ENCODE data around the gene OR1L6.

Gene OR1L6

GRCh38 chr9:122789256-122790046 is 47.3 kb downstream of the OR1L6 start:
- no peaks in the 10 kb centered on the region for H3K27me3 ChIP-seq (ENCODE audit: insufficient read depth, low read length, poor library complexity)

GRCh38 chr9:122791872-122792669 is 50.0 kb downstream of the OR1L6 start:
- H3K36me3 ChIP-seq (ENCODE audit: insufficient read depth, low read length): no peaks in the 10 kb centered on the region
- no peak overlapping the region for H3K4me2 ChIP-seq (ENCODE audit: insufficient read depth, low read length)
- no peaks in the 10 kb centered on the region for H4K20me1 ChIP-seq (ENCODE audit: insufficient read depth, low read length)
- no peak for DNase-seq
- no peak overlapping the region for H3K27ac ChIP-seq (ENCODE audit: low read length)
- no peak overlapping the region for H2AFZ ChIP-seq (ENCODE audit: low read depth, low read length)
- H3K9ac ChIP-seq (ENCODE audit: low read depth, low read length): no peak overlapping the region
- no peaks in the 10 kb centered on the region for H3K79me2 ChIP-seq (ENCODE audit: insufficient read depth, low read length)
- no peaks in the 10 kb centered on the region for H3K9me3 ChIP-seq (ENCODE audit: insufficient read depth, low read length, severe bottlenecking)
- no peaks in the 10 kb centered on the region for H3K27me3 ChIP-seq (ENCODE audit: insufficient read depth, low read length, poor library complexity)
- no peak overlapping the region for H3K4me3 ChIP-seq (ENCODE audit: low read depth in 1 of 2, low read length in 2 of 2)
- no peak for TF ChIP-seq EZH2 (IDR thresholded peaks at IDR 0.05; ENCODE audit: borderline replicate concordance, low read depth, low read length, severe bottlenecking)
- TF ChIP-seq CTCF (IDR thresholded peaks at IDR 0.05; ENCODE audit: borderline replicate concordance, extremely low read depth, low read length, poor library complexity, severe bottlenecking): no peak
- no peak for ATAC-seq (ENCODE audit: insufficient read depth, low read depth)
- no peaks in the 10 kb centered on the region for H3K4me1 ChIP-seq (ENCODE audit: insufficient read depth, low read length)

More at GRCh38 chr9:122789256-122790046, 47.3 kb downstream of the OR1L6 start:
- H3K4me3 ChIP-seq (ENCODE audit: low read depth in 1 of 2, low read length in 2 of 2): no peak overlapping the region
- no peak overlapping the region for H3K27ac ChIP-seq (ENCODE audit: low read length)
- no peak overlapping the region for H2AFZ ChIP-seq (ENCODE audit: low read depth, low read length)
- no peaks in the 10 kb centered on the region for H4K20me1 ChIP-seq (ENCODE audit: insufficient read depth, low read length)
- no peaks in the 10 kb centered on the region for H3K4me1 ChIP-seq (ENCODE audit: insufficient read depth, low read length)
- no peak for ATAC-seq (ENCODE audit: insufficient read depth, low read depth)
- no peaks in the 10 kb centered on the region for H3K36me3 ChIP-seq (ENCODE audit: insufficient read depth, low read length)
- no peaks in the 10 kb centered on the region for H3K79me2 ChIP-seq (ENCODE audit: insufficient read depth, low read length)
- H3K4me2 ChIP-seq (ENCODE audit: insufficient read depth, low read length): no peak overlapping the region
- H3K9me3 ChIP-seq (ENCODE audit: insufficient read depth, low read length, severe bottlenecking): no peaks in the 10 kb centered on the region
- no peak for DNase-seq
- TF ChIP-seq CTCF (IDR thresholded peaks at IDR 0.05; ENCODE audit: borderline replicate concordance, extremely low read depth, low read length, poor library complexity, severe bottlenecking) (no peak), EZH2 (IDR thresholded peaks at IDR 0.05; ENCODE audit: borderline replicate concordance, low read depth, low read length, severe bottlenecking) (no peak)
- no peak overlapping the region for H3K9ac ChIP-seq (ENCODE audit: low read depth, low read length)

- H3K36me3 ChIP-seq (ENCODE audit: insufficient read depth, low read length): no peaks in the 10 kb centered on the region
- H4K20me1 ChIP-seq (ENCODE audit: insufficient read depth, low read length): no peaks in the 10 kb centered on the region
- no peak overlapping the region for H2AFZ ChIP-seq (ENCODE audit: low read depth, low read length)
- H3K27ac ChIP-seq (ENCODE audit: low read length): no peak overlapping the region
- H3K9ac ChIP-seq (ENCODE audit: low read depth, low read length): no peak overlapping the region
- no peak overlapping the region for H3K4me3 ChIP-seq (ENCODE audit: low read depth in 1 of 2, low read length in 2 of 2)
- H3K4me1 ChIP-seq (ENCODE audit: insufficient read depth, low read length): no peaks in the 10 kb centered on the region
- H3K9me3 ChIP-seq (ENCODE audit: insufficient read depth, low read length, severe bottlenecking): no peaks in the 10 kb centered on the region
- no peaks in the 10 kb centered on the region for H3K79me2 ChIP-seq (ENCODE audit: insufficient read depth, low read length)
- ATAC-seq (ENCODE audit: insufficient read depth, low read depth) (no peak), DNase-seq (no peak)
- H3K27me3 ChIP-seq (ENCODE audit: insufficient read depth, low read length, poor library complexity): no peaks in the 10 kb centered on the region
- TF ChIP-seq EZH2 (IDR thresholded peaks at IDR 0.05; ENCODE audit: borderline replicate concordance, low read depth, low read length, severe bottlenecking): no peak
- TF ChIP-seq CTCF (IDR thresholded peaks at IDR 0.05; ENCODE audit: borderline replicate concordance, extremely low read depth, low read length, poor library complexity, severe bottlenecking): no peak
- no peak overlapping the region for H3K4me2 ChIP-seq (ENCODE audit: insufficient read depth, low read length)
These were observed 55.4 kb downstream of the OR1L6 start for GRCh38 chr9:122797316-122798063.
